Left kidney (tissue), 1 donor: ENCODE data around the gene SIGMAR1. TPM values are rescaled to one million over a fixed set of nuclear protein-coding genes. Genes with fewer than 3 reads are reported as not detected.

Experiments
- polyA plus RNA-seq: library from polyadenylated mRNA; unstranded; fragments of 120-200 nt; gene quantifications from one replicate; pipeline ENCODE4 v1.2.1, GENCODE V29; 2013; ENCODE audit not compliant: insufficient read length

The SIGMAR1 gene
- polyA plus RNA-seq, 1 donor, result 43.9 TPM

Other genes starting within 250 kb of the SIGMAR1 start
- gene FAM219A, start 179.2 kb downstream of the SIGMAR1 start, polyA plus RNA-seq, result 13.0 TPM
- gene DNAI1, start 179.0 kb downstream of the SIGMAR1 start, polyA plus RNA-seq, result 3.0 TPM
- 1.4 TPM for gene ENHO, start 114.8 kb downstream of the SIGMAR1 start, polyA plus RNA-seq
- gene CNTFR, start 48.1 kb downstream of the SIGMAR1 start, polyA plus RNA-seq, result 34.6 TPM
- 22.5 TPM for gene RPP25L, start 25.7 kb downstream of the SIGMAR1 start, polyA plus RNA-seq
- 96.9 TPM for gene DCTN3, start 17.3 kb downstream of the SIGMAR1 start, polyA plus RNA-seq
- gene ARID3C, start 8.7 kb downstream of the SIGMAR1 start, polyA plus RNA-seq, result 0.20 TPM
- 71.8 TPM for gene GALT, start 8.9 kb upstream of the SIGMAR1 start, polyA plus RNA-seq
- 66.8 TPM for gene IL11RA, start 14.4 kb upstream of the SIGMAR1 start, polyA plus RNA-seq
- 1.1 TPM for gene CCL27, start 24.9 kb upstream of the SIGMAR1 start, polyA plus RNA-seq
- not detected for gene CCL19, start 53.5 kb upstream of the SIGMAR1 start, polyA plus RNA-seq
- 18.3 TPM for gene CCL21, start 72.3 kb upstream of the SIGMAR1 start, polyA plus RNA-seq